Tibial nerve (tissue), 3 donors: ENCODE results near the gene ADAMTSL1.

Experiments
- CTCF ChIP-seq, 5 experiments: fragments of 200-600 bp in 3 of 5; fragments of 450-650 bp in 2 of 5; sonication (generic) in 3 of 5; IDR thresholded peaks; one replicate each; pipeline ENCODE4 v1.5.1; 2016 to 2019; ENCODE audit warnings: antibody characterized with exemption in 5 of 5, mild to moderate bottlenecking in 3 of 5, moderate library complexity in 2 of 5
- POLR2A ChIP-seq, 2 donors: fragments of 450-650 bp; IDR thresholded peaks; one replicate each; pipeline ENCODE4 v1.6.1; 2017; ENCODE audit warnings: antibody characterized with exemption in 2 of 2, mild to moderate bottlenecking in 2 of 2, moderate library complexity in 2 of 2

DNA sequence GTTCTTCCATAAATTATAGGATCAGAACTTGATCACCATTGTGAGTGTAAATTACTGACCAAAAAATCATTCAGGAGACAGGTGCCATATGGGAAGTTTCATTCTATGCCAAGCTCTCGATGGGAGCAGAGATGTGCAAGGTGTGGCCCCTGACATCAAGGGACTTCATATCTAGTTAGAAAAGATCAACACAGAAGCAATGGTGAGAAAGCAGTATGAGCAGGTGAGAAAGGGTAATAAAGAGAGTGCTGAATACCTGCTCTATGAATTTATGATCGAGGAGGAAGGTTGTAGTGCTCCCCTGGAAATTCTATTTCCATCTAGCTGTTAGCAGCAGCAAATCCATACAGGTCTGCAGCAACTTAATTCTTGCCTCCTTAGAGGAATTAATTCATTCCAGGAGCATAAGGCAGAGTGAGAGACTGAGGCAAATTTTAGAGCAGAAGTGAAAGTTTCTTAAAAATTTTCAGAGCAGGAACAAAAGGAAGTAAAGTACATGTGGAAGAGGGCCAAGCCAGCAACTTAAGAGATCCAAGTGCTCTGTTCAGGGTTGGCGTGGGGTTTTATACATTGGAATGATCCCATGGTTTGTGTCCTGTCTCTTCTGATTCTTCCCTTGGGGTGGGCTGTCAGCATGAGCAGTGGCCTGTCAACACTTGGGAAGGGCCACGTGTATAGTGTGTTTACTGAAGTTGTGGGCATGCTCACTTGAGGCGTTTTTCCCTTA is 377.3 kb downstream of the ADAMTSL1 start:
- TF ChIP-seq CTCF (IDR thresholded peaks at IDR 0.05), result no peak
- TF ChIP-seq POLR2A (IDR thresholded peaks at IDR 0.05), result no peak
